ENCODE results near the gene PXDN. TPM values are rescaled to one million over a fixed set of nuclear protein-coding genes. Genes with fewer than 3 reads are reported as not detected.

The PXDN gene
- total and polyA plus RNA-seq, 9 of the 15 experiments (the other 6 are each of a cell fraction or from before 2014, with no cell fraction given): 0.49 TPM; not detected in 8

- no peaks in the 10 kb centered on the region for H3K79me2 ChIP-seq (ENCODE audit: control insufficient read depth, insufficient read depth, low read length)
- in situ Hi-C loops (cut with MboI) (no loop called here), intact Hi-C loops (cut with micrococcal nuclease) (no loop called here)
- peaks cover 2 to 8% of the 10 kb centered on the region in 2 experiments; a peak in 1 of 5 replicates for H3K27me3 ChIP-seq (ENCODE audit: control insufficient read depth in 2 of 2, insufficient read depth in 2 of 2, low read length in 2 of 2)
- ATAC-seq (no peak), DNase-seq (ENCODE audit: extremely low read depth in 1 of 4, low spot score in 3 of 4) (no peak), FAIRE-seq (no peak)
- H3K4me2 ChIP-seq (ENCODE audit: insufficient read depth, low read length): no peak overlapping the region
- no peak overlapping the region for H3K4me3 ChIP-seq
- ChIA-PET POLR2A (no interaction called here), CTCF (ENCODE audit: low intra/inter-chr PET ratio) (no interaction called here)
- H3K9ac ChIP-seq (ENCODE audit: insufficient read depth in 1 of 2, low read depth in 2 of 2, low read length in 2 of 2): no peak overlapping the region
- no peaks in the 10 kb centered on the region for H3K9me1 ChIP-seq (ENCODE audit: control insufficient read depth, insufficient read depth, low read length)
- no peaks in the 10 kb centered on the region for H3K36me3 ChIP-seq (ENCODE audit: control insufficient read depth, insufficient read depth, low read length)
- WGBS (ENCODE audit: insufficient coverage, low coverage, missing lambda C conversion rate): 0% methylated on average over 1 of the region's 3 CpGs
- no peak for TF ChIP-seq UBTF (IDR thresholded peaks at IDR 0.05; ENCODE audit: borderline replicate concordance in 1 of 2, low read depth in 2 of 2, low read length in 2 of 2)
- no peak for TF ChIP-seq CBX2 (IDR thresholded peaks at IDR 0.05; ENCODE audit: insufficient read depth, low read length, poor library complexity, severe bottlenecking)
- no peak for TF ChIP-seq MAFF (IDR thresholded peaks at IDR 0.05; ENCODE audit: low read length)
- TF ChIP-seq ZNF232 (CRISPR knock-in tag; IDR thresholded peaks at IDR 0.05): no peak
- no peak for TF ChIP-seq LARP7 (IDR thresholded peaks at IDR 0.05)
- H2AFZ ChIP-seq (ENCODE audit: low read depth, low read length): no peak overlapping the region
- H3K9me3 ChIP-seq (replicated peaks; ENCODE audit: control insufficient read depth, insufficient read depth, low read depth, low read length): no peaks in the 10 kb centered on the region
- H3K27ac ChIP-seq (ENCODE audit: extremely low read depth, low read depth, low read length): no peak overlapping the region
- H4K20me1 ChIP-seq (replicated peaks; ENCODE audit: control insufficient read depth, insufficient read depth, low read length): no peaks in the 10 kb centered on the region
- no TSS peak for BruUV-seq (replicated peaks)
- H3K4me1 ChIP-seq (replicated peaks in 1 of 2; ENCODE audit: control insufficient read depth in 2 of 2, insufficient read depth in 2 of 2, low read length in 2 of 2): no peaks in the 10 kb centered on the region
Observed at GRCh38 chr2:1618974-1619373, 125.3 kb downstream of the PXDN start.

Measured in K562 (cell line).